Measurements from ENCODE around the gene ERVW-1. TPM values are rescaled to one million over a fixed set of nuclear protein-coding genes. Genes with fewer than 3 reads are reported as not detected.

Gene ERVW-1, protein sequence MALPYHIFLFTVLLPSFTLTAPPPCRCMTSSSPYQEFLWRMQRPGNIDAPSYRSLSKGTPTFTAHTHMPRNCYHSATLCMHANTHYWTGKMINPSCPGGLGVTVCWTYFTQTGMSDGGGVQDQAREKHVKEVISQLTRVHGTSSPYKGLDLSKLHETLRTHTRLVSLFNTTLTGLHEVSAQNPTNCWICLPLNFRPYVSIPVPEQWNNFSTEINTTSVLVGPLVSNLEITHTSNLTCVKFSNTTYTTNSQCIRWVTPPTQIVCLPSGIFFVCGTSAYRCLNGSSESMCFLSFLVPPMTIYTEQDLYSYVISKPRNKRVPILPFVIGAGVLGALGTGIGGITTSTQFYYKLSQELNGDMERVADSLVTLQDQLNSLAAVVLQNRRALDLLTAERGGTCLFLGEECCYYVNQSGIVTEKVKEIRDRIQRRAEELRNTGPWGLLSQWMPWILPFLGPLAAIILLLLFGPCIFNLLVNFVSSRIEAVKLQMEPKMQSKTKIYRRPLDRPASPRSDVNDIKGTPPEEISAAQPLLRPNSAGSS
- not detected in 2 replicates for total RNA-seq (2014; rRNA removed; shearing (Covaris generic))

GRCh38 chr7:92477681-92478080 is at the start of gene ERVW-1:
Gene ERVW-1 (minus strand): TSS chr7:92477946. CDS start chr7:92470381, 7,565 bp downstream.

GRCh38 chr7:92447345-92448204 is 30.2 kb downstream of the ERVW-1 start, which contains the start of gene GATAD1:
Gene GATAD1 (plus strand): TSS chr7:92447482. CDS start chr7:92447730, 248 bp downstream.

Other genes starting within 250 kb of the ERVW-1 start
- gene KRIT1, start 232.0 kb downstream of the ERVW-1 start, total RNA-seq (2014; rRNA removed; shearing (Covaris generic)), result 47.8 and 48.0 TPM in 2 replicates
- gene ANKIB1, start 232.0 kb downstream of the ERVW-1 start, total RNA-seq (2014; rRNA removed; shearing (Covaris generic)), result 22.7 and 24.0 TPM in 2 replicates
- gene GATAD1, start 30.5 kb downstream of the ERVW-1 start, total RNA-seq (2014; rRNA removed; shearing (Covaris generic)), result 24.1 and 30.0 TPM in 2 replicates
- gene PEX1, start 50.6 kb upstream of the ERVW-1 start, total RNA-seq (2014; rRNA removed; shearing (Covaris generic)), result 12.4 and 20.9 TPM in 2 replicates
- 12.5 and 13.6 TPM in 2 replicates for gene RBM48, start 50.8 kb upstream of the ERVW-1 start, total RNA-seq (2014; rRNA removed; shearing (Covaris generic))
- gene FAM133B, start 112.4 kb upstream of the ERVW-1 start, total RNA-seq (2014; rRNA removed; shearing (Covaris generic)), result 29.9 and 34.2 TPM in 2 replicates

Measured in A375 (cell line).